Fibroblast of villous mesenchyme (primary cell): Measurements from ENCODE around the gene NISCH. TPM values are rescaled to one million over a fixed set of nuclear protein-coding genes. Genes with fewer than 3 reads are reported as not detected.
A peak's percentile ranks its signal among the peaks of the same experiment; 100 is the strongest.

Experiments used
- DNase-seq: peaks from one replicate; pipeline ENCODE4 v3.0.0-alpha.2; 2010; ENCODE audit warnings: low read depth
- H3K4me3 ChIP-seq: 2 replicates; pipeline ENCODE4 v1.5.1; 2011; ENCODE audit warnings: low read depth, mild to moderate bottlenecking, low read length
- CTCF ChIP-seq: IDR thresholded peaks from 2 replicates; pipeline ENCODE4 v1.5.1; 2012; ENCODE audit warnings: low read depth, mild to moderate bottlenecking, low read length; ENCODE audit not compliant: insufficient read depth
- total RNA-seq: library from RNA; depleted of rRNA; stranded (reverse); fragments of >200 nt; gene quantifications from 2 replicates; pipeline ENCODE4 v1.2.3, GENCODE V29; 2012

NISCH gene
- total RNA-seq, 1 donor, result 82.5 TPM

GRCh38 chr3:52493232-52494017 lies 38.0 kb downstream of the NISCH start:
- TF ChIP-seq CTCF, result no peak
- no peak for DNase-seq
- no peak overlapping the region for H3K4me3 ChIP-seq

GRCh38 chr3:52494445-52494844 lies 39.0 kb downstream of the NISCH start:
- no peak for DNase-seq
- no peak overlapping the region for H3K4me3 ChIP-seq
- TF ChIP-seq CTCF, result no peak

DNA sequence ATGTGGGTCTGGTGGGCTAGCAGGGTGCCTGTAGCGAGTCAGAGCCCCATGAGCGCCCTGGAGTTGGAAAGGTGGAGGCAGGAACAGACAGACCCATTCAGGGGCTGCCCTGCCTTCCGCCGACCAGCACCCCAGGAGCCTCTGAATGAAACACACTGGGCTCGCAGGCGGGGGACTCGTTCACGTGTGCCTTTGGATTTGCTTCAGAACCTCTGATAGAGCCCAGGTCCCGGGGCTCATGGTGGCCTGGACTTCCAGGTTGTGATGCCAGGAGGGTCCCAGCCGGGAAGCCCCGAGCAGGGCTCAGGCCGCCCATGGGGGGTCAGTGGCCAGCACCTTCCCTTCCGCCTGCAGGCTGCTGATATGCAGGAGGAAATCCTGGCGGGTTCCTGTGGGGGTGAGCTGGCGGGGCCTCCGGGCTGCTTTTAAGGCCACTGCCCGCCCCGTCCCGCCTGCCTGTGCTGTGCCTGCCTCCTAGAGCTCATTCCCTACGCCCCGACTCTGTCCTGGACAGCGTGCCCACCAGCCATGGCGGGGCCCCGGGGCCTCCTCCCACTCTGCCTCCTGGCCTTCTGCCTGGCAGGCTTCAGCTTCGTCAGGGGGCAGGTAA lies 39.6 kb downstream of the NISCH start, which contains the start of gene STAB1:
Gene STAB1, plus strand, starts transcription at position 453 of the 610 bp plus-strand sequence. Its CDS starts 76 bp downstream, at position 529.
- H3K4me3 ChIP-seq, result no peak within 1 kb of the TSS
- no peak for DNase-seq
- TF ChIP-seq CTCF, result no peak

DNA sequence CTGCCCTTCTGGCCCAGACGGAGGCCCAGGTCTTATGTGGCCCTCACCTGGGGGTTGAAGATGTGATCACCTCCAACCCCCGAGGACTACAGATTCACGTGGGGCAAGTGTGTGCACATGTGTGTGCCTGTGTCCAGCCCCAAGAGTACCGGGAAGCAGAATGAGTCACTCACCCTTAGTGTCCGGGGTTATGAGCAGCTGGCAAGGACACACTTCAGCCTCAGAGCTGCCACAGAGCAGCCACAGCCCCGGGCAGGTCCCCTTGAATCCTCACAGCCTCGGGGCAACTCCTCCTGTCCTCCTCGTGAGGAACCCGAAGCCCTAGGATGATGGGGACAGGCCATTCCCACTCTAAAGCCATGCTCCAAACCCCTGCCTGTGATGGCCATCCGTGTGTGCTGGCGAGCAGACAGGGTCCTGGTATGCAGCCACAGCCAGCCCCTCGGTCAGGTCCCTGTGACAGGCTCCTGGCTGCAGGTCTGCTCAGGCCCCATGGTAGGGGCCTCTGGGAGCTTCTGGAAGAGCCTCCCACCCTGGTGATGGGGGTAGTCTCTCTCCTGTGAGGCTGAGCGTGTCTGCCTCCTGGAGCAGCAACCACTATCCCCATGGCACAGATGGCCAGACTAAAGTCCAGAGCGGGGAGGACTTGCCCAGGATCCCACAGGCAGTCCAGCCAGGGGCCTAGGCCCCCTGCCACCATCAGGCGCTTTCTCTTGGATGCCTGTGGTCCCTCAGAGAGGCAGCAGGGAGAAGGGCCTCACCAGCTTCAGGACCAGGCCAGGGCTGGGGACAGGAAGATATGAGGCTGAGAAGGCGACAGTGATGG lies 40.6 kb downstream of the NISCH start:
- peak; percentile 64 for DNase-seq

GRCh38 chr3:52498137-52499054 lies 43.0 kb downstream of the NISCH start:
- peak; percentile 85 for DNase-seq
- TF ChIP-seq CTCF, result no peak
- H3K4me3 ChIP-seq, result no peak overlapping the region

More for the DNA sequence above, 40.6 kb downstream of the NISCH start:
- H3K4me3 ChIP-seq, result no peak overlapping the region
- TF ChIP-seq CTCF, result no peak

DNA sequence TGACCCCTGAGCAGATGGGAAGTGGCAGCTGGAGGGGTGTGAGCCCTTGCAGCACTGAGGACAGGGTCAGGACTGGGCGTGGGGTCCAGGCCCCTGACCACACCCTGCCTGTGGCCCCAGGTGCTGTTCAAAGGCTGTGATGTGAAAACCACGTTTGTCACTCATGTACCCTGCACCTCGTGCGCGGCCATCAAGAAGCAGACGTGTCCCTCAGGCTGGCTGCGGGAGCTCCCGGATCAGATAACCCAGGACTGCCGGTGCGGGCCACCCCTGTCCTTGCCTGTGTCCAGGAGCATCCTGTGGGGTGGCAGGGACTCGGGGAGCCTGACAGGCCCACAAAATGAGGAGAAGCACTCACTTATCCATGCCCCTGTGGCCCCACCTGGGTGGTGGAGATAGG lies 45.6 kb downstream of the NISCH start:
- no peak for DNase-seq
- no peak overlapping the region for H3K4me3 ChIP-seq
- no peak for TF ChIP-seq CTCF
